GM12864 (cell line): ENCODE measurements around the gene CBLIF.

ENCODE experiments used
- DNase-seq: peaks from one replicate; pipeline ENCODE4 v3.0.0-alpha.2; 2011; ENCODE audit warnings: low read depth
- H3K4me3 ChIP-seq: 2 replicates; pipeline ENCODE4 v1.5.1; 2011; ENCODE audit warnings: mild to moderate bottlenecking, low read depth, low read length, control low read depth
- CTCF ChIP-seq: IDR thresholded peaks from 2 replicates; pipeline ENCODE4 v1.5.1; 2011; ENCODE audit warnings: low read depth, mild to moderate bottlenecking, moderate library complexity, low read length, control low read depth, inconsistent platforms; ENCODE audit errors: missing control alignments

The CBLIF gene

GRCh38 chr11:59847626-59848025 is 2.3 kb upstream of the CBLIF start:
- no peak for DNase-seq
- TF ChIP-seq CTCF: no peak

GRCh38 chr11:59846556-59846955 is 1.3 kb upstream of the CBLIF start:
- no peak for TF ChIP-seq CTCF
- no peak for DNase-seq
- no peak overlapping the region for H3K4me3 ChIP-seq

More at GRCh38 chr11:59847626-59848025, 2.3 kb upstream of the CBLIF start:
- no peak overlapping the region for H3K4me3 ChIP-seq

GRCh38 chr11:59842316-59842715 is 3.0 kb downstream of the CBLIF start:
- no peak for TF ChIP-seq CTCF
- H3K4me3 ChIP-seq: no peak overlapping the region
- DNase-seq: no peak

GRCh38 chr11:59841514-59841913 is 3.8 kb downstream of the CBLIF start:
- no peak for DNase-seq
- no peak overlapping the region for H3K4me3 ChIP-seq
- no peak for TF ChIP-seq CTCF

- no peak for DNase-seq
- no peak overlapping the region for H3K4me3 ChIP-seq
- TF ChIP-seq CTCF: no peak
These were observed 5.7 kb downstream of the CBLIF start for GRCh38 chr11:59839615-59840014.

- DNase-seq: no peak
- H3K4me3 ChIP-seq: no peak overlapping the region
- no peak for TF ChIP-seq CTCF
These were observed 11.7 kb downstream of the CBLIF start for GRCh38 chr11:59833602-59834001.

- DNase-seq: no peak
- no peak overlapping the region for H3K4me3 ChIP-seq
- TF ChIP-seq CTCF: no peak
These were observed 15.9 kb downstream of the CBLIF start for GRCh38 chr11:59829358-59829757.
